ENCODE data around the gene CDK17.

GRCh38 chr12:96447256-96447655, 47.0 kb upstream of the CDK17 start:
- TF ChIP-seq SIN3A (IDR thresholded peaks at IDR 0.05; ENCODE audit: borderline replicate concordance, low read depth, low read length): no peak
- TF ChIP-seq MXI1 (IDR thresholded peaks at IDR 0.05; ENCODE audit: low read depth, low read length): no peak
- TF ChIP-seq CTCF (IDR thresholded peaks at IDR 0.05): no peak
- TF ChIP-seq TAF1 (IDR thresholded peaks at IDR 0.05; ENCODE audit: borderline replicate concordance, low read depth, low read length): no peak
- no peak for TF ChIP-seq RAD21 (IDR thresholded peaks at IDR 0.05; ENCODE audit: low read length)
